ENCODE measurements around the gene ATL1.

The ATL1 gene

GRCh38 chr14:50667996-50668825 is 108.3 kb downstream of the ATL1 start, which contains the start of gene SAV1:
Gene SAV1 (minus strand): TSS chr14:50668306. CDS start chr14:50667967, 339 bp downstream.
- H3K9me3 ChIP-seq (ENCODE audit: control insufficient read depth, insufficient read depth, low read depth, low read length): no peaks in the 10 kb centered on the region
- H3K4me1 ChIP-seq (ENCODE audit: control insufficient read depth, insufficient read depth, low read length): peaks cover 6% of the 10 kb centered on the region; the same call in 1 of the 2 replicates
- ChIA-PET POLR2A (interaction anchor here (0.6 to 1.4 kb wide), 10 partner anchors 9 to 427 kb away, joined by 3 to 11 read pairs (median 5); partner anchors contain the start of genes ATL1, DMAC2L, L2HGDH and TRIM9), CTCF (interaction anchor here (1.0 kb wide), 1 partner anchor 9 kb away, joined by 3 read pairs; no protein-coding TSS in a partner anchor)
- H3K4me3 ChIP-seq (ENCODE audit: low read depth, low read length): peak within 1 kb of the TSS; percentile 80
- peak within 1 kb of the TSS; percentile 98 for H3K27ac ChIP-seq (ENCODE audit: extremely low read depth, low read depth, low read length)
- peaks cover 0 to 11% of the 10 kb centered on the region in 2 experiments; a peak in 1 of 3 replicates for H3K36me3 ChIP-seq (ENCODE audit: control insufficient read depth in 2 of 2, insufficient read depth in 1 of 2, low read length in 2 of 2)
- no peak for TF ChIP-seq ZNF157 (tag by site-specific recombination; IDR thresholded peaks at IDR 0.05)
- TF ChIP-seq ZNF311 (tag by site-specific recombination; IDR thresholded peaks at IDR 0.05; ENCODE audit: borderline replicate concordance): no peak
- no peak for TF ChIP-seq ZBTB49 (tag by site-specific recombination; IDR thresholded peaks at IDR 0.05; ENCODE audit: low read depth)
- TF ChIP-seq ZNF132 (tag by site-specific recombination; IDR thresholded peaks at IDR 0.05; ENCODE audit: borderline replicate concordance): no peak
- no peak for TF ChIP-seq ZNF133 (tag by site-specific recombination; IDR thresholded peaks at IDR 0.05)
- peak; percentile 65; the same call in 1 of the 2 replicates for TF ChIP-seq ZNF2 (tag by site-specific recombination; IDR thresholded peaks at IDR 0.05)
- TF ChIP-seq ZNF521 (tag by site-specific recombination; IDR thresholded peaks at IDR 0.05): no peak
- peak; percentile 64 for TF ChIP-seq OSR2 (tag by site-specific recombination; IDR thresholded peaks at IDR 0.05)
- no peak for TF ChIP-seq PRDM6 (tag by site-specific recombination; IDR thresholded peaks at IDR 0.05)
- no peak for TF ChIP-seq ZNF140 (tag by site-specific recombination; IDR thresholded peaks at IDR 0.05)
- TF ChIP-seq GLI4 (tag by site-specific recombination; IDR thresholded peaks at IDR 0.05): no peak; the same call in 1 of the 2 replicates
- TF ChIP-seq ZNF654 (tag by site-specific recombination; IDR thresholded peaks at IDR 0.05; ENCODE audit: low read depth): no peak
- TF ChIP-seq ZNF529 (tag by site-specific recombination; IDR thresholded peaks at IDR 0.05; ENCODE audit: insufficient replicate concordance): no peak
- TF ChIP-seq ZBTB21 (tag by site-specific recombination; IDR thresholded peaks at IDR 0.05): no peak
- no peak for TF ChIP-seq ZNF248 (tag by site-specific recombination; IDR thresholded peaks at IDR 0.05)
- no peak for TF ChIP-seq ZNF704 (tag by site-specific recombination; IDR thresholded peaks at IDR 0.05)
- TF ChIP-seq ZBTB8A (tag by site-specific recombination; IDR thresholded peaks at IDR 0.05): peak; percentile 45
- peak; percentile 28; the same call in 1 of the 2 replicates for TF ChIP-seq ZNF366 (tag by site-specific recombination; conservative IDR thresholded peaks at IDR 0.05)
- no peak for TF ChIP-seq SP3 (tag by site-specific recombination; IDR thresholded peaks at IDR 0.05)
- no peak for TF ChIP-seq ZNF747 (tag by site-specific recombination; IDR thresholded peaks at IDR 0.05)
- TF ChIP-seq ZNF600 (tag by site-specific recombination; IDR thresholded peaks at IDR 0.05): peak; percentile 60; the same call in 1 of the 2 replicates
- TF ChIP-seq ZNF324 (tag by site-specific recombination; IDR thresholded peaks at IDR 0.05): 0 out of 2 replicates have a peak, but pooled peaks have one; percentile 17
- TF ChIP-seq ZNF664 (tag by site-specific recombination; IDR thresholded peaks at IDR 0.05): no peak
- TF ChIP-seq ZNF677 (tag by site-specific recombination; IDR thresholded peaks at IDR 0.05): no peak
- no peak for TF ChIP-seq ZNF510 (tag by site-specific recombination; IDR thresholded peaks at IDR 0.05; ENCODE audit: insufficient replicate concordance)
- peak; percentile 48 for TF ChIP-seq KLF10 (tag by site-specific recombination; IDR thresholded peaks at IDR 0.05)
- TF ChIP-seq ZNF10 (tag by site-specific recombination; IDR thresholded peaks at IDR 0.05): 0 out of 2 replicates have a peak, but pooled peaks have one; percentile 59
- TF ChIP-seq ZNF830 (tag by site-specific recombination; IDR thresholded peaks at IDR 0.05; ENCODE audit: low read depth): no peak
- no peak for TF ChIP-seq ZNF37A (tag by site-specific recombination; IDR thresholded peaks at IDR 0.05)
- TF ChIP-seq ZNF426 (tag by site-specific recombination; IDR thresholded peaks at IDR 0.05): no peak
- TF ChIP-seq ZNF449 (tag by site-specific recombination; IDR thresholded peaks at IDR 0.05): peak; percentile 30; the same call in 1 of the 2 replicates

Measured in HEK293 (cell line).